ENCODE measurements around the gene ATP6V1B1.

The ATP6V1B1 gene

GRCh38 chr2:70935468-70936164 lies at the start of gene ATP6V1B1:
ATP6V1B1 (plus strand) TSS chr2:70935900; CDS start chr2:70935955, 55 bp downstream.
- DNase-seq (ENCODE audit: low read depth), result no peak
- no peak within 1 kb of the TSS for H3K4me3 ChIP-seq (ENCODE audit: low read depth, low read length)
- in situ Hi-C loops (cut with HindIII; ENCODE audit: low sequenced_read_pairs), result no loop called here
- TF ChIP-seq CTCF (IDR thresholded peaks at IDR 0.05; ENCODE audit: low read depth, low read length, missing control alignments), result no peak

GRCh38 chr2:70886541-70886987 lies 49.1 kb upstream of the ATP6V1B1 start:
- in situ Hi-C loops (cut with HindIII; ENCODE audit: low sequenced_read_pairs), result no loop called here
- H3K4me3 ChIP-seq (ENCODE audit: low read depth, low read length), result no peak overlapping the region
- no peak for TF ChIP-seq CTCF (IDR thresholded peaks at IDR 0.05; ENCODE audit: low read depth, low read length, missing control alignments)
- DNase-seq (ENCODE audit: low read depth), result no peak

GRCh38 chr2:70887208-70887549 lies 48.5 kb upstream of the ATP6V1B1 start:
- in situ Hi-C loops (cut with HindIII; ENCODE audit: low sequenced_read_pairs), result no loop called here
- H3K4me3 ChIP-seq (ENCODE audit: low read depth, low read length), result no peak overlapping the region
- no peak for TF ChIP-seq CTCF (IDR thresholded peaks at IDR 0.05; ENCODE audit: low read depth, low read length, missing control alignments)
- no peak for DNase-seq (ENCODE audit: low read depth)

GRCh38 chr2:70887550-70888246 lies 48.0 kb upstream of the ATP6V1B1 start:
- DNase-seq (ENCODE audit: low read depth), result no peak
- in situ Hi-C loops (cut with HindIII; ENCODE audit: low sequenced_read_pairs), result no loop called here
- peak overlapping the region; percentile 4 for H3K4me3 ChIP-seq (ENCODE audit: low read depth, low read length)
- TF ChIP-seq CTCF (IDR thresholded peaks at IDR 0.05; ENCODE audit: low read depth, low read length, missing control alignments), result no peak

GRCh38 chr2:70888366-70888922 lies 47.3 kb upstream of the ATP6V1B1 start:
- H3K4me3 ChIP-seq (ENCODE audit: low read depth, low read length), result no peak overlapping the region
- TF ChIP-seq CTCF (IDR thresholded peaks at IDR 0.05; ENCODE audit: low read depth, low read length, missing control alignments), result no peak
- in situ Hi-C loops (cut with HindIII; ENCODE audit: low sequenced_read_pairs), result no loop called here
- no peak for DNase-seq (ENCODE audit: low read depth)

GRCh38 chr2:70888923-70889715 lies 46.6 kb upstream of the ATP6V1B1 start:
- in situ Hi-C loops (cut with HindIII; ENCODE audit: low sequenced_read_pairs), result no loop called here
- DNase-seq (ENCODE audit: low read depth), result no peak
- TF ChIP-seq CTCF (IDR thresholded peaks at IDR 0.05; ENCODE audit: low read depth, low read length, missing control alignments), result no peak
- no peak overlapping the region for H3K4me3 ChIP-seq (ENCODE audit: low read depth, low read length)
